GM21447 (cell line): ENCODE data around the gene MMP2.

Experiments used
- ATAC-seq: cut with Tn5 transposase; IDR thresholded peaks from one replicate; pipeline ENCODE4 v1.9.1; 2021; ENCODE audit not compliant: unreplicated experiment

Gene MMP2

DNA sequence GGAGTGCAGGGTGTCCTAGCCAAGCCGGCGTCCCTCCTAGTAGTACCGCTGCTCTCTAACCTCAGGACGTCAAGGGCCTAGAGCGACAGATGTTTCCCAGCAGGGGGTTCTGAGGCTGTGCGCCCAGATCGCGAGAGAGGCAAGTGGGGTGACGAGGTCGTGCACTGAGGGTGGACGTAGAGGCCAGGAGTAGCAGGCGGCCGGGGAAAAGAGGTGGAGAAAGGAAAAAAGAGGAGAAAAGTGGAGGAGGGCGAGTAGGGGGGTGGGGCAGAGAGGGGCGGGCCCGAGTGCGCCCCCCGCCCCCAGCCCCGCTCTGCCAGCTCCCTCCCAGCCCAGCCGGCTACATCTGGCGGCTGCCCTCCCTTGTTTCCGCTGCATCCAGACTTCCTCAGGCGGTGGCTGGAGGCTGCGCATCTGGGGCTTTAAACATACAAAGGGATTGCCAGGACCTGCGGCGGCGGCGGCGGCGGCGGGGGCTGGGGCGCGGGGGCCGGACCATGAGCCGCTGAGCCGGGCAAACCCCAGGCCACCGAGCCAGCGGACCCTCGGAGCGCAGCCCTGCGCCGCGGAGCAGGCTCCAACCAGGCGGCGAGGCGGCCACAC is at the start of gene MMP2:
Gene MMP2 (plus strand): TSS at position 372 of the 603 bp plus-strand sequence. CDS start 282 bp downstream, outside the sequence.
- no peak for ATAC-seq

- no peak for ATAC-seq
Observed at GRCh38 chr16:55433030-55433429, 46.0 kb upstream of the MMP2 start.

GRCh38 chr16:55433535-55433934 is 45.5 kb upstream of the MMP2 start:
- no peak for ATAC-seq

DNA sequence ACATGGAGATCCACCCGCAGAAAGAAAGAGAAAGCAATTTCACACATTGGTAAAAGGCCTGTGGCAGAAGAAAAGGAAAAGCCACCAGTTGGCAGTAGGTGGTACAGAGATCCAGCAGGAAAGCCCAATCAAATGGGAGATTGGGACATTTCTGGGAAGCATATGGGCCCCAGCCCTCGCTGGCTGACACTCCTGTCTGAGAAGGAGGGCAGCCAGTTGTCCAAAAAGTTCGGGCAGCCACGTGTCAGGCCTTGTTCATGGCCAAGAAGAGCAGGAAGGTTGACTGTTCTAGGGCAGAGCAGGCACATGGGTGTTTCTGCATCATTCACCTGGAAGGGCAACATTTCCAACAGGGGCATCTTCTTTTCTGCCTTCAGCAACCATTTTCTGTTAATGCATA is 45.0 kb upstream of the MMP2 start:
- ATAC-seq: no peak

DNA sequence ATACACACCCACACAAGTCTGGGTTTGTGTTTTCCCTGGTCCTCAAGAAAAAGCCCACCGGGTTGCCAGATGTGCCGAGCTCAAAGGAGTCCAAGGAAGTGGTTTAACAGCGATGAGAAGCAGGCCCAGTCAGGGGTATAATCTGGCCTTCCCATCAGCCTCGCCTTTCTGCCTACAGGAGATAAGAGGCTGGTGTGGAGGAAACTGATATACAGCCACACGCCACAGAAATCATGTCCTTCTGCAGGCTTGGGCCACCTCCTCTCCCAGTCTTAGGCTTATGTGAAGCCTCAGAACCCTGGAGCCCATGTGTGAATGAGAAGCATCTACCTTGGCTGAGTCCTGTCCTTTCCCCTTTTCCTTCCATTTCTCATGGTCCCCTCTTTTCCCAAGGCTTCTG is 43.6 kb upstream of the MMP2 start:
- ATAC-seq: no peak

GRCh38 chr16:55436587-55436986 is 42.4 kb upstream of the MMP2 start:
- no peak for ATAC-seq

DNA sequence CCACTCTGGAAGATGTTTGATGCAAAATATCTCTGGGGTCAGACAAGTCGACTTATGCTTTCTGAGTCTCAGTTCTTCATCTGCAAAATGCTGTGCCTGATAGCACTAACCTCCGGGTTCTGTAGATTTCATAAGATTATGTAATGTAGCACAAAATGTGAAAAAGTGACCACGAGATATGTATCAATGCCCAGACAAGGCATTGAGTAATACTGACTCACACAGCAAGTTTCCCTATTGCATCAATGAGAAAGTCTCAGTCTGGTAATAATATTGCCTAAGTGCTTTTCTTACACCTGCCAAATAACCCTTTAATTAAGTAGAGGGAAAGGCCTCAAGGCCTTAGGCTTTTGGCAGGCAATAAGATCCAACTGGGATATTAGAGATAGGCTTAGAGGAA is 41.4 kb upstream of the MMP2 start:
- ATAC-seq: no peak

GRCh38 chr16:55438281-55438680 is 40.7 kb upstream of the MMP2 start:
- no peak for ATAC-seq

DNA sequence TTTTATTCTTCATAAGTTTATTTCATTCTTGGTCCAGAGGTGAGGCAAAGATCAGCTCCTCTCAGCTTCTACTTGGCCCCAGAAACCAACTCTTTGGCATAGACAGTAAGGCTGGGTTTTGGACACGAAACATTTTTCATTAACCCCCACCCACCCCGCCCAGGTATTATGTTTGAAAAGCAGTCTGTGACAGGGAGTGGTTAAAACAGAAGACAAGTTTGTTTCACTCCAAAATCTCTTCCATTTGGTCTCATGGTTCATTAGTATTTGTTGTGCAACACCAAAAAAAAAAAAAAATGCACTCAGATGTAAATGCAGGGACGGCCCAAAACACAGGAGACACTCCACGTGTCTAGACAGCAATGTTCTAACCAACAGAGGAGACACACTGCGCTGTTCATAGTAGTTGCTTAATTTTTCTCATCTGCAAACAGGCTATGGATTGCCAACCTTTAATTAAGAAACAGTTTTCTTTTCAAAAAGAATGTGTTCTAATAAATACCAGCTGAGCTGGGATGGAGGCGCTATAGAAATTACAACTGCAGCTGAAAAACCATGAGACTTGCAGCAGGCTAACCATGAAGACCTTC is 39.8 kb upstream of the MMP2 start:
- ATAC-seq: no peak

- no peak for ATAC-seq
Observed at GRCh38 chr16:55443434-55444346, 35.3 kb upstream of the MMP2 start.

- no peak for ATAC-seq
Observed at GRCh38 chr16:55444754-55445485, 34.1 kb upstream of the MMP2 start.

DNA sequence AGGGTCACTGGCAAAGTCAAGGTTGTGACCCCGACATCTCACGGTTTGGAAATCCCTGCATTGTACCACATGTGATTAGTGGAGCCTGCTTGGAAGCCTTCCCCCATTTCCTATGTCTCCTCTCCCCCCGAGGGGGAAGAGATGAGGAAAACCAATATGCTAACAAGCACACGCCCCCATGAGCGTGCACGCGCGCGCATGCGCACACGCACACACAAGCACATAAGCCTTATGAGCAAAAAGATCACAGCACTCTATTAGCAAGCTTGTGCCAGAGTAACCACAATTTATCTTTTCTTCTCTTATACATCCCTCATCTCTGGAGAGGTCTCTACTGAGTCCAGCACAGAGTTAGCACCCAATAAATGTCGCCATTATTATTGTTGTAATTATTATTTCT is 31.8 kb upstream of the MMP2 start:
- ATAC-seq: no peak

DNA sequence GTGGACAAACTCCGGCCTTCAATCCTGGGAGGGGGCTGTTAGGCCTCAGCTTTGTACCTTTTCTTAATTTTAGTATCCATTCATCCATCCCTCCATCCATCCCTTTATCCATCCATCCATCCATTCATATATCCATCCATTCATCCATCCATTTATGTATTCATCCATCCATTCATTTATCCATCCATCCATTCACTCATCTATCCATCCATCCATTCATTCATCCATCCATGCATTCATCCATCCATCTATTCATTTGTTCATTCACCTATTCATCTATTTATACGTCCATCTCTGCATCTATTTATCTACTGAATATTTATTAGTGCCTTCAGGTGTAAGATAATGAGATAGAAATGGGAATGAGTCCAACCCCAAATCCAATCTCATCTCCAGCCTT is 26.0 kb upstream of the MMP2 start:
- ATAC-seq: no peak

DNA sequence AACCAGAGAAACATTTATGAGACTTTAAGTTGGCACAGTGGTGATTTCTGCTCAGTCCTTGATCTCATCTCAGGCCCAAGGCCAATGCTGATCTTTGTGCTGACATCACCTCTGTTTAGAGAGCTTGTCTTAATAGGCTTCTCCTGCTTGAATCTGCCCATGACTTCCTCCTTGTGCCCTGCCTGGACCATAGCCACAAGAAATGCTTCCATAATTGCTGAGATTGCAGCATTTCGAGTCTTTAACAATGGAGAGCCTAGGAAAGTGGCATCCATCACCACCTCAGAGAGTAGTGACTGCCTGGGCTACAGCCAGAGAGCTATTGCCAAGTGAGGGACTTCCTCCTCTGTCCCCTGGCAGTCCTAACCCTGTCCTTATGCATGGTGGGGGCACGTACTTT is 25.1 kb upstream of the MMP2 start:
- ATAC-seq: no peak

- ATAC-seq: no peak
Observed at GRCh38 chr16:55454861-55455260, 24.1 kb upstream of the MMP2 start.

- ATAC-seq: no peak
Observed at GRCh38 chr16:55462241-55462640, 16.8 kb upstream of the MMP2 start.

- no peak for ATAC-seq
Observed at GRCh38 chr16:55464375-55464774, 14.6 kb upstream of the MMP2 start.

GRCh38 chr16:55465077-55465896 is 13.7 kb upstream of the MMP2 start:
- peak; percentile 93 for ATAC-seq

DNA sequence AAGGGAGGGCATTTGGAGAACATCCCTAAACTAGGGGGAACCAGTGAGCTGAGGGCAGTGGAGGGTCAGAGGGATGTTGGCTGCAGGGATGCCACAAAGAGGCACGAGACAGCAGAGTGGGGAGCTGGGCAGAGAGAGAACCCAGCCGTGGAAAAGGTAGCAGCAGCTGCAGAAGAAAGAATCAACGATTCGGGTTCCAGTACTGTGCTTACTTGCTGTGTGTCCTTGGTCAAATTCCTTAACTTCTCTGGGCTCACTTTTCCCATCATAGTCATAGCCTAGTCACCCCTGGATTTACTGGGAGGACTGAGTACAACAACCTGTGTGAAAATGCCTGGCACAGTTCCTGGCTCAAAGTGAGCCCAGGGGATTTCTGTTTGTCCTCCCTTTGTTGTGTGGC is 12.8 kb upstream of the MMP2 start:
- ATAC-seq: no peak

- ATAC-seq: no peak
Observed at GRCh38 chr16:55467898-55468297, 11.1 kb upstream of the MMP2 start.
